HepG2 (cell line): ENCODE data around the gene MED13. TPM values are rescaled to one million over a fixed set of nuclear protein-coding genes. Genes with fewer than 3 reads are reported as not detected.

Experiments
- IRX3 ChIP-seq: sonication (generic); formaldehyde crosslinking; IDR thresholded peaks from 2 replicates; pipeline ENCODE4 v1.8.1; 2023; ENCODE audit warnings: mild to moderate bottlenecking, low read depth, missing genetic modification reagents, borderline replicate concordance
- MZF1 ChIP-seq: sonication (generic); formaldehyde crosslinking; IDR thresholded peaks from 2 replicates; pipeline ENCODE4 v1.8.1; 2023; ENCODE audit warnings: mild to moderate bottlenecking, missing genetic modification reagents, borderline replicate concordance
- TBP ChIP-seq: sonication (generic); formaldehyde crosslinking; IDR thresholded peaks from 2 replicates; pipeline ENCODE4 v1.5.0; 2020; ENCODE audit warnings: missing genetic modification reagents
- polyA plus RNA-seq, 8 experiments: library from polyadenylated mRNA; depleted of rRNA in 3 of 8; stranded (reverse) in 7 of 8; unstranded in 1 of 8; fragments of >200 nt; fragmentation: Illumina TruSeq in 4 of 8; extraction: Trizol in 4 of 8; gene quantifications; 2 replicates each; pipeline versions ENCODE4 v1.2.1 to v1.2.3, GENCODE V29; 2011 to 2016; ENCODE audit warnings: low read depth in 4 of 8, missing spikeins in 1 of 8, mixed read lengths in 1 of 8; ENCODE audit not compliant: insufficient read depth in 1 of 8
- total RNA-seq, 5 experiments: library from RNA; depleted of rRNA; stranded (reverse); fragments of >200 nt; fragmentation: Illumina TruSeq; extraction: Trizol; gene quantifications; 2 replicates each; pipeline ENCODE4 v1.2.3, GENCODE V29; 2016; ENCODE audit warnings: low read depth in 1 of 5
- TF ChIP-seq, protein P1 (sequence below), 2 experiments: fragments of 450-650 bp in 1 of 2; sonication (generic) in 1 of 2; formaldehyde crosslinking in 1 of 2; IDR thresholded peaks; 2 replicates each; pipeline versions ENCODE4 v1.6.1 to v1.8.0; 2016 to 2022; ENCODE audit warnings: antibody characterized with exemption in 1 of 2, mild to moderate bottlenecking in 1 of 2, missing genetic modification reagents in 1 of 2
- TF ChIP-seq, protein P2 (sequence below): sonication (generic); formaldehyde crosslinking; IDR thresholded peaks from 2 replicates; pipeline ENCODE4 v1.5.1; 2020; ENCODE audit warnings: mild to moderate bottlenecking, missing genetic modification reagents, moderate library complexity
- TF ChIP-seq, protein P3 (sequence below): sonication (generic); formaldehyde crosslinking; IDR thresholded peaks from 2 replicates; pipeline ENCODE4 v1.4.0; 2020; ENCODE audit warnings: low read depth, mild to moderate bottlenecking, missing genetic modification reagents

The MED13 gene
- total and polyA plus RNA-seq, 2 of the 13 experiments (the other 11 are each of a cell fraction or from before 2014, with no cell fraction given), result 27.4 to 69.1 TPM

DNA sequence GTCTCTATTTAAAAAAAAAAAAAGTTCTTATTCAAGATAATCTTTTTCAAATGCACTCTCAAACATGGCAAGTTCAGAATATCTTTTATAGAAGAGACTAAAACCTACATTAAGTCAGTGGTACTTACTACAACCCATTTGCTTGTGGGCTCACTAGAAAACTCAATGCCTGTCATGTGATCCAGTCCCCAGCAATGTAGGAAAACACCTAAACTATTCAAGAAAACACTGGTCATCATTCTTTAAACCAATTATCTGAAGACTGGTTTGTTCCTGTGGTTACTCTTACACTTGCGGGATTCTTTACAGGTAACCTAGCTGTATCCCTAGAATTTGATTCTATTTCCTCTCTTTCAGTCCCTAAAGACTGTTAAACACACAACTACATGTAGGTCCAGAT is 19.6 kb downstream of the MED13 start (continued):
- TF ChIP-seq, protein P1, sequence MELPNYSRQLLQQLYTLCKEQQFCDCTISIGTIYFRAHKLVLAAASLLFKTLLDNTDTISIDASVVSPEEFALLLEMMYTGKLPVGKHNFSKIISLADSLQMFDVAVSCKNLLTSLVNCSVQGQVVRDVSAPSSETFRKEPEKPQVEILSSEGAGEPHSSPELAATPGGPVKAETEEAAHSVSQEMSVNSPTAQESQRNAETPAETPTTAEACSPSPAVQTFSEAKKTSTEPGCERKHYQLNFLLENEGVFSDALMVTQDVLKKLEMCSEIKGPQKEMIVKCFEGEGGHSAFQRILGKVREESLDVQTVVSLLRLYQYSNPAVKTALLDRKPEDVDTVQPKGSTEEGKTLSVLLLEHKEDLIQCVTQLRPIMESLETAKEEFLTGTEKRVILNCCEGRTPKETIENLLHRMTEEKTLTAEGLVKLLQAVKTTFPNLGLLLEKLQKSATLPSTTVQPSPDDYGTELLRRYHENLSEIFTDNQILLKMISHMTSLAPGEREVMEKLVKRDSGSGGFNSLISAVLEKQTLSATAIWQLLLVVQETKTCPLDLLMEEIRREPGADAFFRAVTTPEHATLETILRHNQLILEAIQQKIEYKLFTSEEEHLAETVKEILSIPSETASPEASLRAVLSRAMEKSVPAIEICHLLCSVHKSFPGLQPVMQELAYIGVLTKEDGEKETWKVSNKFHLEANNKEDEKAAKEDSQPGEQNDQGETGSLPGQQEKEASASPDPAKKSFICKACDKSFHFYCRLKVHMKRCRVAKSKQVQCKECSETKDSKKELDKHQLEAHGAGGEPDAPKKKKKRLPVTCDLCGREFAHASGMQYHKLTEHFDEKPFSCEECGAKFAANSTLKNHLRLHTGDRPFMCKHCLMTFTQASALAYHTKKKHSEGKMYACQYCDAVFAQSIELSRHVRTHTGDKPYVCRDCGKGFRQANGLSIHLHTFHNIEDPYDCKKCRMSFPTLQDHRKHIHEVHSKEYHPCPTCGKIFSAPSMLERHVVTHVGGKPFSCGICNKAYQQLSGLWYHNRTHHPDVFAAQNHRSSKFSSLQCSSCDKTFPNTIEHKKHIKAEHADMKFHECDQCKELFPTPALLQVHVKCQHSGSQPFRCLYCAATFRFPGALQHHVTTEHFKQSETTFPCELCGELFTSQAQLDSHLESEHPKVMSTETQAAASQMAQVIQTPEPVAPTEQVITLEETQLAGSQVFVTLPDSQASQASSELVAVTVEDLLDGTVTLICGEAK (IDR thresholded peaks at IDR 0.05), result no peak
- TF ChIP-seq, protein P1 (CRISPR knock-in tag; IDR thresholded peaks at IDR 0.05), result no peak
- no peak for TF ChIP-seq TBP (CRISPR knock-in tag)
- TF ChIP-seq MZF1, result no peak
- TF ChIP-seq IRX3 (CRISPR knock-in tag), result no peak
- TF ChIP-seq, protein P2, sequence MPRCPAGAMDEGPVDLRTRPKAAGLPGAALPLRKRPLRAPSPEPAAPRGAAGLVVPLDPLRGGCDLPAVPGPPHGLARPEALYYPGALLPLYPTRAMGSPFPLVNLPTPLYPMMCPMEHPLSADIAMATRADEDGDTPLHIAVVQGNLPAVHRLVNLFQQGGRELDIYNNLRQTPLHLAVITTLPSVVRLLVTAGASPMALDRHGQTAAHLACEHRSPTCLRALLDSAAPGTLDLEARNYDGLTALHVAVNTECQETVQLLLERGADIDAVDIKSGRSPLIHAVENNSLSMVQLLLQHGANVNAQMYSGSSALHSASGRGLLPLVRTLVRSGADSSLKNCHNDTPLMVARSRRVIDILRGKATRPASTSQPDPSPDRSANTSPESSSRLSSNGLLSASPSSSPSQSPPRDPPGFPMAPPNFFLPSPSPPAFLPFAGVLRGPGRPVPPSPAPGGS (CRISPR knock-in tag), result no peak
- TF ChIP-seq, protein P3, sequence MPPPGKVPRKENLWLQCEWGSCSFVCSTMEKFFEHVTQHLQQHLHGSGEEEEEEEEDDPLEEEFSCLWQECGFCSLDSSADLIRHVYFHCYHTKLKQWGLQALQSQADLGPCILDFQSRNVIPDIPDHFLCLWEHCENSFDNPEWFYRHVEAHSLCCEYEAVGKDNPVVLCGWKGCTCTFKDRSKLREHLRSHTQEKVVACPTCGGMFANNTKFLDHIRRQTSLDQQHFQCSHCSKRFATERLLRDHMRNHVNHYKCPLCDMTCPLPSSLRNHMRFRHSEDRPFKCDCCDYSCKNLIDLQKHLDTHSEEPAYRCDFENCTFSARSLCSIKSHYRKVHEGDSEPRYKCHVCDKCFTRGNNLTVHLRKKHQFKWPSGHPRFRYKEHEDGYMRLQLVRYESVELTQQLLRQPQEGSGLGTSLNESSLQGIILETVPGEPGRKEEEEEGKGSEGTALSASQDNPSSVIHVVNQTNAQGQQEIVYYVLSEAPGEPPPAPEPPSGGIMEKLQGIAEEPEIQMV, result no peak
